ENCODE measurements around the gene ATP6V1F. TPM values are rescaled to one million over a fixed set of nuclear protein-coding genes. Genes with fewer than 3 reads are reported as not detected.

Gene ATP6V1F
- polyA plus RNA-seq, 2 donors, result 260 to 273 TPM

- Histone ChIP-seq H3K27ac (ENCODE audit: low read depth in 2 of 2, low read length in 1 of 2) (peak overlapping the region; percentile 10 to 37), H3K27me3 (ENCODE audit: control insufficient read depth in 1 of 2, insufficient read depth in 2 of 2, low read length in 2 of 2) (peaks cover 0 to 2% of the 10 kb centered on the region in 2 donors), H3K4me3 (ENCODE audit: low read depth in 1 of 2, low read length in 2 of 2) (no peak overlapping the region), H3K4me1 (ENCODE audit: control insufficient read depth in 2 of 2, insufficient read depth in 2 of 2, low read length in 1 of 2) (peaks cover 0 to 15% of the 10 kb centered on the region in 2 donors), H3K9me3 (ENCODE audit: control insufficient read depth in 2 of 2, insufficient read depth in 1 of 2, low read depth in 1 of 2, low read length in 1 of 2) (no peaks in the 10 kb centered on the region), H3K36me3 (ENCODE audit: control insufficient read depth in 2 of 2, insufficient read depth in 2 of 2, low read length in 1 of 2) (peaks cover 0 to 10% of the 10 kb centered on the region in 2 donors)
- 72 to 75% methylated on average over 14 of the region's 14 CpGs for WGBS, 2 donors
These were observed 26.6 kb upstream of the ATP6V1F start for GRCh38 chr7:128835790-128836641.

- H3K4me3 ChIP-seq (ENCODE audit: low read depth in 1 of 2, low read length in 2 of 2), result no peak overlapping the region
- no peaks in the 10 kb centered on the region for H3K9me3 ChIP-seq (ENCODE audit: control insufficient read depth in 2 of 2, insufficient read depth in 1 of 2, low read depth in 1 of 2, low read length in 1 of 2)
- peaks cover 0 to 10% of the 10 kb centered on the region in 2 donors for H3K36me3 ChIP-seq (ENCODE audit: control insufficient read depth in 2 of 2, insufficient read depth in 2 of 2, low read length in 1 of 2)
- H3K27me3 ChIP-seq (ENCODE audit: control insufficient read depth in 1 of 2, insufficient read depth in 2 of 2, low read length in 2 of 2), result no peaks in the 10 kb centered on the region
- 88 to 89% methylated on average over 14 of the region's 14 CpGs for WGBS, 2 donors
- H3K27ac ChIP-seq (ENCODE audit: low read depth in 2 of 2, low read length in 1 of 2), result peak overlapping the region in 1 of 2 donors; percentile 13
- peaks cover 0 to 12% of the 10 kb centered on the region in 2 donors for H3K4me1 ChIP-seq (ENCODE audit: control insufficient read depth in 2 of 2, insufficient read depth in 2 of 2, low read length in 1 of 2)
These were observed 25.8 kb upstream of the ATP6V1F start for GRCh38 chr7:128836729-128837348.

- no peaks in the 10 kb centered on the region for H3K27me3 ChIP-seq (ENCODE audit: control insufficient read depth in 1 of 2, insufficient read depth in 2 of 2, low read length in 2 of 2)
- 92 to 96% methylated on average over 16 of the region's 16 CpGs for WGBS, 2 donors
- no peak overlapping the region for H3K4me3 ChIP-seq (ENCODE audit: low read depth in 1 of 2, low read length in 2 of 2)
- no peaks in the 10 kb centered on the region for H3K9me3 ChIP-seq (ENCODE audit: control insufficient read depth in 2 of 2, insufficient read depth in 1 of 2, low read depth in 1 of 2, low read length in 1 of 2)
- peaks cover 0 to 17% of the 10 kb centered on the region in 2 donors for H3K4me1 ChIP-seq (ENCODE audit: control insufficient read depth in 2 of 2, insufficient read depth in 2 of 2, low read length in 1 of 2)
- no peak overlapping the region for H3K27ac ChIP-seq (ENCODE audit: low read depth in 2 of 2, low read length in 1 of 2)
- peaks cover 0 to 10% of the 10 kb centered on the region in 2 donors for H3K36me3 ChIP-seq (ENCODE audit: control insufficient read depth in 2 of 2, insufficient read depth in 2 of 2, low read length in 1 of 2)
These were observed 25.1 kb upstream of the ATP6V1F start for GRCh38 chr7:128837521-128837921.

GRCh38 chr7:128838109-128838779 is 24.4 kb upstream of the ATP6V1F start:
- 89 to 91% methylated on average over 22 of the region's 22 CpGs for WGBS, 2 donors
- Histone ChIP-seq H3K4me3 (ENCODE audit: low read depth in 1 of 2, low read length in 2 of 2) (no peak overlapping the region), H3K27me3 (ENCODE audit: control insufficient read depth in 1 of 2, insufficient read depth in 2 of 2, low read length in 2 of 2) (no peaks in the 10 kb centered on the region), H3K4me1 (ENCODE audit: control insufficient read depth in 2 of 2, insufficient read depth in 2 of 2, low read length in 1 of 2) (peaks cover 0 to 13% of the 10 kb centered on the region in 2 donors), H3K36me3 (ENCODE audit: control insufficient read depth in 2 of 2, insufficient read depth in 2 of 2, low read length in 1 of 2) (peaks cover 0 to 10% of the 10 kb centered on the region in 2 donors), H3K27ac (ENCODE audit: low read depth in 2 of 2, low read length in 1 of 2) (no peak overlapping the region), H3K9me3 (ENCODE audit: control insufficient read depth in 2 of 2, insufficient read depth in 1 of 2, low read depth in 1 of 2, low read length in 1 of 2) (no peaks in the 10 kb centered on the region)

GRCh38 chr7:128838981-128839731 is 23.5 kb upstream of the ATP6V1F start:
- WGBS, 2 donors, result 85 to 86% methylated on average over 16 to 17 of the region's 17 CpGs
- no peak overlapping the region for H3K4me3 ChIP-seq (ENCODE audit: low read depth in 1 of 2, low read length in 2 of 2)
- peaks cover 0 to 12% of the 10 kb centered on the region in 2 donors for H3K36me3 ChIP-seq (ENCODE audit: control insufficient read depth in 2 of 2, insufficient read depth in 2 of 2, low read length in 1 of 2)
- no peak overlapping the region for H3K27ac ChIP-seq (ENCODE audit: low read depth in 2 of 2, low read length in 1 of 2)
- H3K4me1 ChIP-seq (ENCODE audit: control insufficient read depth in 2 of 2, insufficient read depth in 2 of 2, low read length in 1 of 2), result peaks cover 0 to 12% of the 10 kb centered on the region in 2 donors
- H3K27me3 ChIP-seq (ENCODE audit: control insufficient read depth in 1 of 2, insufficient read depth in 2 of 2, low read length in 2 of 2), result no peaks in the 10 kb centered on the region
- no peaks in the 10 kb centered on the region for H3K9me3 ChIP-seq (ENCODE audit: control insufficient read depth in 2 of 2, insufficient read depth in 1 of 2, low read depth in 1 of 2, low read length in 1 of 2)

- Histone ChIP-seq H3K9me3 (ENCODE audit: control insufficient read depth in 2 of 2, insufficient read depth in 1 of 2, low read depth in 1 of 2, low read length in 1 of 2) (no peaks in the 10 kb centered on the region), H3K27ac (ENCODE audit: low read depth in 2 of 2, low read length in 1 of 2) (no peak overlapping the region), H3K36me3 (ENCODE audit: control insufficient read depth in 2 of 2, insufficient read depth in 2 of 2, low read length in 1 of 2) (peaks cover 0 to 13% of the 10 kb centered on the region in 2 donors), H3K27me3 (ENCODE audit: control insufficient read depth in 1 of 2, insufficient read depth in 2 of 2, low read length in 2 of 2) (no peaks in the 10 kb centered on the region), H3K4me1 (ENCODE audit: control insufficient read depth in 2 of 2, insufficient read depth in 2 of 2, low read length in 1 of 2) (peaks cover 0 to 12% of the 10 kb centered on the region in 2 donors), H3K4me3 (ENCODE audit: low read depth in 1 of 2, low read length in 2 of 2) (no peak overlapping the region)
- 68 to 74% methylated on average over 13 of the region's 13 CpGs for WGBS, 2 donors
These were observed 22.9 kb upstream of the ATP6V1F start for GRCh38 chr7:128839751-128840177.

GRCh38 chr7:128840326-128841170 is 22.1 kb upstream of the ATP6V1F start:
- Histone ChIP-seq H3K27me3 (ENCODE audit: control insufficient read depth in 1 of 2, insufficient read depth in 2 of 2, low read length in 2 of 2) (no peaks in the 10 kb centered on the region), H3K27ac (ENCODE audit: low read depth in 2 of 2, low read length in 1 of 2) (no peak overlapping the region), H3K9me3 (ENCODE audit: control insufficient read depth in 2 of 2, insufficient read depth in 1 of 2, low read depth in 1 of 2, low read length in 1 of 2) (no peaks in the 10 kb centered on the region), H3K4me3 (ENCODE audit: low read depth in 1 of 2, low read length in 2 of 2) (no peak overlapping the region), H3K36me3 (ENCODE audit: control insufficient read depth in 2 of 2, insufficient read depth in 2 of 2, low read length in 1 of 2) (peaks cover 0 to 13% of the 10 kb centered on the region in 2 donors), H3K4me1 (ENCODE audit: control insufficient read depth in 2 of 2, insufficient read depth in 2 of 2, low read length in 1 of 2) (peaks cover 0 to 12% of the 10 kb centered on the region in 2 donors)
- WGBS, 2 donors, result 89 to 90% methylated on average over 23 of the region's 23 CpGs

- H3K4me3 ChIP-seq (ENCODE audit: low read depth in 1 of 2, low read length in 2 of 2), result no peak overlapping the region
- 81 to 82% methylated on average over 17 of the region's 17 CpGs for WGBS, 2 donors
- H3K9me3 ChIP-seq (ENCODE audit: control insufficient read depth in 2 of 2, insufficient read depth in 1 of 2, low read depth in 1 of 2, low read length in 1 of 2), result no peaks in the 10 kb centered on the region
These were observed 21.4 kb upstream of the ATP6V1F start for GRCh38 chr7:128841171-128841690.

More at GRCh38 chr7:128841171-128841690, 21.4 kb upstream of the ATP6V1F start:
- Histone ChIP-seq H3K27ac (ENCODE audit: low read depth in 2 of 2, low read length in 1 of 2) (no peak overlapping the region), H3K36me3 (ENCODE audit: control insufficient read depth in 2 of 2, insufficient read depth in 2 of 2, low read length in 1 of 2) (peaks cover 0 to 13% of the 10 kb centered on the region in 2 donors), H3K4me1 (ENCODE audit: control insufficient read depth in 2 of 2, insufficient read depth in 2 of 2, low read length in 1 of 2) (peaks cover 0 to 12% of the 10 kb centered on the region in 2 donors), H3K27me3 (ENCODE audit: control insufficient read depth in 1 of 2, insufficient read depth in 2 of 2, low read length in 2 of 2) (no peaks in the 10 kb centered on the region)
